K562 (cell line): Measurements from ENCODE around the gene RXRA. TPM values are rescaled to one million over a fixed set of nuclear protein-coding genes. Genes with fewer than 3 reads are reported as not detected.

Experiments
- ATAC-seq: fragments of 200-7000 bp; cut with Tn5 transposase; 3 replicates; pipeline ENCODE4 v1.9.1; 2020; ENCODE audit warnings: moderate library complexity
- BruUV-seq: library from RNA; stranded (reverse); fragments of 400-500 nt; replicated peaks from 2 replicates; lab custom pipeline; 2021; lab: Mats Ljungman, UMichigan
- CTCF ChIA-PET: fragments of 300-600 bp; formaldehyde crosslinking; extraction: SDS; loops from one replicate; lab custom pipeline; 2021; ENCODE audit warnings: low intra/inter-chr PET ratio; lab: Yijun Ruan, JAX
- POLR2A ChIA-PET: fragments of 300-600, 350-650 bp; sonication (Branson Sonifier 250); formaldehyde crosslinking; extraction: SDS; loops from one replicate; lab custom pipeline; 2021; ENCODE audit warnings: antibody characterized with exemption, inconsistent platforms; lab: Yijun Ruan, JAX
- DNase-seq, 4 experiments: peaks; one replicate each; pipeline versions ENCODE4 v3.0.0 to v3.0.0-alpha.2; 2011 to 2018; ENCODE audit warnings: low spot score in 3 of 4, mixed read lengths in 3 of 4; ENCODE audit errors: extremely low read depth in 1 of 4
- FAIRE-seq: peaks from 2 replicates; lab custom pipeline; 2011; peaks lifted over from hg19 to GRCh38; lab: Jason Lieb, UNC
- H2AFZ ChIP-seq: 2 replicates; pipeline ENCODE4 v1.6.0; 2011; ENCODE audit warnings: low read depth, low read length, control low read depth, inconsistent platforms
- H3K27ac ChIP-seq: fragments of 200-600 bp; 3 replicates; pipeline ENCODE4 v1.8.0; 2011; ENCODE audit warnings: low read depth, mild to moderate bottlenecking, control low read depth, inconsistent platforms, low read length, moderate library complexity, mixed read lengths; ENCODE audit errors: extremely low read depth
- H3K27me3 ChIP-seq, 2 experiments: fragments of 300-600 bp in 1 of 2; 2 replicates in 1 of 2; 3 replicates in 1 of 2; pipeline versions ENCODE4 v1.6.0 to v1.8.0; 2011; ENCODE audit warnings: inconsistent platforms in 2 of 2, low read length in 2 of 2, mild to moderate bottlenecking in 1 of 2, mixed read lengths in 1 of 2, moderate library complexity in 1 of 2; ENCODE audit not compliant: control insufficient read depth in 2 of 2, insufficient read depth in 2 of 2
- H3K36me3 ChIP-seq: fragments of 300-600 bp; 3 replicates; pipeline ENCODE4 v1.8.0; 2011; ENCODE audit warnings: mild to moderate bottlenecking, low read length, inconsistent platforms; ENCODE audit not compliant: control insufficient read depth, insufficient read depth
- H3K4me1 ChIP-seq, 2 experiments: fragments of 200-600 bp in 1 of 2; replicated peaks in 1 of 2; 2 replicates in 1 of 2; 3 replicates in 1 of 2; pipeline versions ENCODE4 v1.5.1 to v1.8.0; 2011; ENCODE audit warnings: inconsistent platforms in 2 of 2, low read length in 2 of 2, mild to moderate bottlenecking in 1 of 2, mixed read lengths in 1 of 2, moderate library complexity in 1 of 2; ENCODE audit not compliant: control insufficient read depth in 2 of 2, insufficient read depth in 2 of 2
- H3K4me2 ChIP-seq: 2 replicates; pipeline ENCODE4 v1.6.1; 2011; ENCODE audit warnings: low read length, control low read depth, inconsistent platforms, mixed read lengths; ENCODE audit not compliant: insufficient read depth
- H3K4me3 ChIP-seq: fragments of 200-600 bp; sonication (generic), shearing (Covaris generic); 2 replicates; pipeline ENCODE4 v1.5.1; 2016; ENCODE audit warnings: control low read depth, inconsistent platforms
- H3K79me2 ChIP-seq: fragments of 200-600 bp; 3 replicates; pipeline ENCODE4 v1.8.0; 2011; ENCODE audit warnings: low read length, inconsistent platforms; ENCODE audit not compliant: control insufficient read depth, insufficient read depth
- H3K9ac ChIP-seq, 2 experiments: 2 replicates each; pipeline versions ENCODE4 v1.6.0 to v1.6.1; 2011; ENCODE audit warnings: low read depth in 2 of 2, low read length in 2 of 2, control low read depth in 1 of 2, inconsistent platforms in 1 of 2, mild to moderate bottlenecking in 1 of 2, mixed read lengths in 1 of 2; ENCODE audit not compliant: insufficient read depth in 1 of 2
- H3K9me1 ChIP-seq: one replicate; pipeline ENCODE4 v1.6.0; 2011; ENCODE audit warnings: inconsistent platforms, mild to moderate bottlenecking, low read length, moderate library complexity; ENCODE audit not compliant: control insufficient read depth, insufficient read depth
- H3K9me3 ChIP-seq: replicated peaks from 2 replicates; pipeline ENCODE4 v1.5.1; 2011; ENCODE audit warnings: low read depth, low read length, inconsistent platforms; ENCODE audit not compliant: control insufficient read depth, insufficient read depth
- H4K20me1 ChIP-seq: replicated peaks from 2 replicates; pipeline ENCODE4 v1.6.1; 2011; ENCODE audit warnings: low read length, inconsistent platforms, mixed read lengths; ENCODE audit not compliant: control insufficient read depth, insufficient read depth
- COPS2 ChIP-seq: fragments of 450-650 bp; conservative IDR thresholded peaks from 2 replicates; pipeline ENCODE4 v1.6.1; 2016; ENCODE audit warnings: mild to moderate bottlenecking, moderate library complexity
- CSDE1 ChIP-seq, 2 experiments: fragments of 450-650 bp; IDR thresholded peaks; 2 replicates each; pipeline ENCODE4 v1.6.1; 2016; ENCODE audit warnings: mild to moderate bottlenecking in 1 of 2
- DDX20 ChIP-seq: fragments of 450-650 bp; IDR thresholded peaks from 2 replicates; pipeline ENCODE4 v1.6.1; 2016; ENCODE audit warnings: missing genetic modification characterization, low read depth, mild to moderate bottlenecking, missing compliant biosample characterization, moderate library complexity
- IRF9 ChIP-seq: fragments of 450-650 bp; IDR thresholded peaks from 2 replicates; pipeline ENCODE4 v1.6.1; 2016; ENCODE audit warnings: missing biosample characterization, missing genetic modification characterization
- JUNB ChIP-seq: fragments of 450-650 bp; formaldehyde crosslinking; conservative IDR thresholded peaks from 2 replicates; pipeline ENCODE4 v1.4.0; 2020; ENCODE audit warnings: mild to moderate bottlenecking
- KDM5B ChIP-seq: fragments of 200-600 bp; sonication (generic); IDR thresholded peaks from 2 replicates; pipeline ENCODE4 v1.6.1; 2012; ENCODE audit warnings: low read depth, mild to moderate bottlenecking, moderate library complexity, low read length, control low read depth, inconsistent platforms; ENCODE audit not compliant: insufficient replicate concordance
- MCM2 ChIP-seq: fragments of 450-650 bp; IDR thresholded peaks from 2 replicates; pipeline ENCODE4 v1.6.1; 2017; ENCODE audit warnings: low read depth, mild to moderate bottlenecking
- NFXL1 ChIP-seq: fragments of 450-650 bp; formaldehyde crosslinking; IDR thresholded peaks from 2 replicates; pipeline ENCODE4 v1.4.0; 2021; ENCODE audit warnings: mild to moderate bottlenecking
- NUFIP1 ChIP-seq: fragments of 450-650 bp; IDR thresholded peaks from 2 replicates; pipeline ENCODE4 v1.6.1; 2018; ENCODE audit not compliant: partially characterized antibody
- PHF20 ChIP-seq: fragments of 450-650 bp; IDR thresholded peaks from 2 replicates; pipeline ENCODE4 v1.6.1; 2018; ENCODE audit not compliant: partially characterized antibody
- PML ChIP-seq: IDR thresholded peaks from 2 replicates; pipeline ENCODE4 v1.6.1; 2012; ENCODE audit warnings: low read length, inconsistent platforms
- RFX1 ChIP-seq: fragments of 450-650 bp; IDR thresholded peaks from 2 replicates; pipeline ENCODE4 v1.6.1; 2016; ENCODE audit warnings: mild to moderate bottlenecking, moderate library complexity
- SMARCB1 ChIP-seq: IDR thresholded peaks from 2 replicates; pipeline ENCODE4 v1.6.1; 2011; ENCODE audit warnings: improper control_type of control experiment, low read depth; ENCODE audit not compliant: insufficient read length
- WHSC1 ChIP-seq: IDR thresholded peaks from one replicate; pipeline ENCODE4 v1.6.1; 2012; ENCODE audit warnings: low read length, control low read depth, inconsistent platforms
- ZNF764 ChIP-seq: fragments of 250-450 bp; sonication (Bioruptor Pico); IDR thresholded peaks from 2 replicates; pipeline ENCODE4 v1.4.0; 2020; ENCODE audit warnings: low read depth, mild to moderate bottlenecking, moderate library complexity
- ZSCAN32 ChIP-seq: fragments of 450-650 bp; formaldehyde crosslinking; IDR thresholded peaks from 2 replicates; pipeline ENCODE4 v1.4.0; 2020; ENCODE audit warnings: mild to moderate bottlenecking, moderate library complexity
- WGBS: fragments of 100-300 bp; shearing (Covaris generic); methylation state at CpG from one replicate; pipeline ENCODE4 v1.1.6; 2016; ENCODE audit warnings: low coverage, mixed read lengths; ENCODE audit not compliant: insufficient coverage; ENCODE audit errors: missing lambda C conversion rate; 5-methylcytosine and 5-hydroxymethylcytosine counted together
- in situ Hi-C: fragments of 300-500 bp; cut with MboI; formaldehyde crosslinking; loops from 4 replicates; pipeline ENCODE4 v1.15.0; 2018; ENCODE audit warnings: inconsistent platforms, mixed read lengths
- intact Hi-C: fragments of 100-400 bp; cut with micrococcal nuclease; formaldehyde crosslinking; loops from 2 replicates; pipeline ENCODE4 v1.14.2; 2022
- polyA plus RNA-seq, 8 experiments: library from polyadenylated mRNA; depleted of rRNA in 4 of 8; stranded (reverse) in 5 of 8; unstranded in 3 of 8; fragments of >200 nt; fragmentation: Nextera tagmentation in 2 of 8; fragmentation: Illumina TruSeq in 1 of 8; extraction: Ambion mirVana in 2 of 8; extraction: Trizol in 1 of 8; gene quantifications; 2 replicates each; pipeline versions ENCODE4 v1.2.1 to v1.2.3, GENCODE V29; 2011 to 2014; ENCODE audit warnings: inconsistent platforms in 1 of 8, missing spikeins in 1 of 8
- total RNA-seq, 7 experiments: library from RNA; depleted of rRNA in 6 of 7; stranded (reverse); fragments of >200 nt in 6 of 7; fragmentation: Illumina TruSeq in 2 of 7; extraction: Trizol in 2 of 7; gene quantifications; 2 replicates each; pipeline versions ENCODE4 v1.2.1 to v1.2.3, GENCODE V29; 2011 to 2021; ENCODE audit warnings: low replicate concordance in 1 of 7
- TF ChIP-seq, protein P1 (sequence below), 2 experiments: fragments of 450-650 bp; IDR thresholded peaks; 2 replicates each; pipeline ENCODE4 v1.6.1; 2016
- TF ChIP-seq, protein P2 (sequence below), 2 experiments: fragments of 150-350 bp in 1 of 2; IDR thresholded peaks; 2 replicates each; pipeline ENCODE4 v1.6.1; 2012 to 2016; ENCODE audit warnings: low read depth in 2 of 2, low read length in 2 of 2, mild to moderate bottlenecking in 1 of 2, moderate library complexity in 1 of 2
- TF ChIP-seq, protein P3 (sequence below): sonication (generic); formaldehyde crosslinking; IDR thresholded peaks from 2 replicates; pipeline ENCODE4 v1.8.0; 2022; ENCODE audit warnings: mild to moderate bottlenecking, missing genetic modification reagents

The RXRA gene
- total and polyA plus RNA-seq, 9 of the 15 experiments (the other 6 are each of a cell fraction or from before 2014, with no cell fraction given), result 0.35 to 23.6 (median 4.6) TPM

- intact Hi-C loops (no loop called here), in situ Hi-C loops (no loop called here)
- Histone ChIP-seq H3K9ac (no peak overlapping the region; a peak in 1 of 4 replicates), H3K27ac (no peak overlapping the region), H2AFZ (no peak overlapping the region), H3K9me1 (no peaks in the 10 kb centered on the region), H3K4me1 (peaks cover 0 to 15% of the 10 kb centered on the region in 2 experiments; a peak in 2 of 5 replicates), H3K36me3 (peaks cover 8% of the 10 kb centered on the region; the same call in 1 of the 3 replicates), H4K20me1 (no peaks in the 10 kb centered on the region), H3K4me3 (no peak overlapping the region)
- POLR2A ChIA-PET, result interaction anchor here (0.6 to 0.9 kb wide), 3 partner anchors 18 to 1183 kb away, joined by 3 read pairs; no protein-coding TSS in a partner anchor
- ATAC-seq, result no peak
- FAIRE-seq, result no peak
- 82% methylated on average over 14 of the region's 14 CpGs for WGBS
- BruUV-seq, result no TSS peak
- TF ChIP-seq KDM5B (no peak), CSDE1 (IDR thresholded peaks at IDR 0.05) (no peak), ZSCAN32 (CRISPR knock-in tag) (no peak), PHF20 (no peak), MCM2 (no peak), NFXL1 (CRISPR knock-in tag) (no peak), SMARCB1 (no peak), NUFIP1 (no peak), RFX1 (no peak), DDX20 (tag) (no peak), IRF9 (tag) (no peak), WHSC1 (no peak), PML (no peak), ZNF764 (CRISPR knock-in tag) (no peak), JUNB (CRISPR knock-in tag) (no peak), COPS2 (no peak)
- TF ChIP-seq, protein P1, sequence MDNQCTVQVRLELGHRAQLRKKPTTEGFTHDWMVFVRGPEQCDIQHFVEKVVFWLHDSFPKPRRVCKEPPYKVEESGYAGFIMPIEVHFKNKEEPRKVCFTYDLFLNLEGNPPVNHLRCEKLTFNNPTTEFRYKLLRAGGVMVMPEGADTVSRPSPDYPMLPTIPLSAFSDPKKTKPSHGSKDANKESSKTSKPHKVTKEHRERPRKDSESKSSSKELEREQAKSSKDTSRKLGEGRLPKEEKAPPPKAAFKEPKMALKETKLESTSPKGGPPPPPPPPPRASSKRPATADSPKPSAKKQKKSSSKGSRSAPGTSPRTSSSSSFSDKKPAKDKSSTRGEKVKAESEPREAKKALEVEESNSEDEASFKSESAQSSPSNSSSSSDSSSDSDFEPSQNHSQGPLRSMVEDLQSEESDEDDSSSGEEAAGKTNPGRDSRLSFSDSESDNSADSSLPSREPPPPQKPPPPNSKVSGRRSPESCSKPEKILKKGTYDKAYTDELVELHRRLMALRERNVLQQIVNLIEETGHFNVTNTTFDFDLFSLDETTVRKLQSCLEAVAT (IDR thresholded peaks at IDR 0.05), result no peak
- TF ChIP-seq, protein P2, sequence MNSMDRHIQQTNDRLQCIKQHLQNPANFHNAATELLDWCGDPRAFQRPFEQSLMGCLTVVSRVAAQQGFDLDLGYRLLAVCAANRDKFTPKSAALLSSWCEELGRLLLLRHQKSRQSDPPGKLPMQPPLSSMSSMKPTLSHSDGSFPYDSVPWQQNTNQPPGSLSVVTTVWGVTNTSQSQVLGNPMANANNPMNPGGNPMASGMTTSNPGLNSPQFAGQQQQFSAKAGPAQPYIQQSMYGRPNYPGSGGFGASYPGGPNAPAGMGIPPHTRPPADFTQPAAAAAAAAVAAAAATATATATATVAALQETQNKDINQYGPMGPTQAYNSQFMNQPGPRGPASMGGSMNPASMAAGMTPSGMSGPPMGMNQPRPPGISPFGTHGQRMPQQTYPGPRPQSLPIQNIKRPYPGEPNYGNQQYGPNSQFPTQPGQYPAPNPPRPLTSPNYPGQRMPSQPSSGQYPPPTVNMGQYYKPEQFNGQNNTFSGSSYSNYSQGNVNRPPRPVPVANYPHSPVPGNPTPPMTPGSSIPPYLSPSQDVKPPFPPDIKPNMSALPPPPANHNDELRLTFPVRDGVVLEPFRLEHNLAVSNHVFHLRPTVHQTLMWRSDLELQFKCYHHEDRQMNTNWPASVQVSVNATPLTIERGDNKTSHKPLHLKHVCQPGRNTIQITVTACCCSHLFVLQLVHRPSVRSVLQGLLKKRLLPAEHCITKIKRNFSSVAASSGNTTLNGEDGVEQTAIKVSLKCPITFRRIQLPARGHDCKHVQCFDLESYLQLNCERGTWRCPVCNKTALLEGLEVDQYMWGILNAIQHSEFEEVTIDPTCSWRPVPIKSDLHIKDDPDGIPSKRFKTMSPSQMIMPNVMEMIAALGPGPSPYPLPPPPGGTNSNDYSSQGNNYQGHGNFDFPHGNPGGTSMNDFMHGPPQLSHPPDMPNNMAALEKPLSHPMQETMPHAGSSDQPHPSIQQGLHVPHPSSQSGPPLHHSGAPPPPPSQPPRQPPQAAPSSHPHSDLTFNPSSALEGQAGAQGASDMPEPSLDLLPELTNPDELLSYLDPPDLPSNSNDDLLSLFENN (IDR thresholded peaks at IDR 0.05; ENCODE audit: low read depth in 2 of 2, low read length in 2 of 2), result no peak
- TF ChIP-seq, protein P3, sequence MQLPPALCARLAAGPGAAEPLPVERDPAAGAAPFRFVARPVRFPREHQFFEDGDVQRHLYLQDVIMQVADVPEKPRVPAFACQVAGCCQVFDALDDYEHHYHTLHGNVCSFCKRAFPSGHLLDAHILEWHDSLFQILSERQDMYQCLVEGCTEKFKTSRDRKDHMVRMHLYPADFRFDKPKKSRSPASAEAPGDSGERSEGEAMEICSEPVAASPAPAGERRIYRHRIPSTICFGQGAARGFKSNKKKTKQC (CRISPR knock-in tag), result no peak
- TF ChIP-seq, all 486 proteins: peak for 0
- Histone ChIP-seq H3K4me2 (no peak overlapping the region), H3K27me3 (no peaks in the 10 kb centered on the region), H3K9me3 (no peaks in the 10 kb centered on the region), H3K79me2 (no peaks in the 10 kb centered on the region)
- DNase-seq, result no peak
- CTCF ChIA-PET, result interaction anchor here (0.6 kb wide), 1 partner anchor 87 kb away, joined by 3 read pairs; no protein-coding TSS in a partner anchor
Measured at GRCh38 chr9:134433101-134433500, 106.8 kb downstream of the RXRA start.
